Esophagus squamous epithelium (tissue), 5 donors: ENCODE data around the gene MAD1L1. TPM values are rescaled to one million over a fixed set of nuclear protein-coding genes. Genes with fewer than 3 reads are reported as not detected.

Experiments
- DNase-seq: peaks from one replicate; lab custom pipeline; 2025; lab: John Stamatoyannopoulos, UW
- H3K27ac ChIP-seq, 4 donors: fragments of 200-600 bp; sonication (generic); one replicate each; pipeline ENCODE4 v1.5.1; 2016 to 2019; ENCODE audit warnings: mild to moderate bottlenecking in 1 of 4
- H3K27me3 ChIP-seq, 4 donors: fragments of 200-600 bp; sonication (generic); 1 replicate in 3 of 4; 2 replicates in 1 of 4; pipeline versions ENCODE4 v1.5.1 to v1.6.0; 2017 to 2021; ENCODE audit warnings: antibody characterized with exemption in 1 of 4
- H3K36me3 ChIP-seq, 3 donors: fragments of 200-600 bp; sonication (generic); one replicate each; pipeline ENCODE4 v1.5.1; 2016 to 2019
- H3K4me1 ChIP-seq, 3 donors: fragments of 200-600 bp; sonication (generic); one replicate each; pipeline ENCODE4 v1.5.1; 2017 to 2019
- H3K4me3 ChIP-seq, 4 donors: fragments of 200-600 bp; sonication (generic); 1 replicate in 3 of 4; 2 replicates in 1 of 4; pipeline ENCODE4 v1.5.1; 2016 to 2019; ENCODE audit warnings: mild to moderate bottlenecking in 2 of 4, moderate library complexity in 1 of 4
- H3K9me3 ChIP-seq, 3 donors: fragments of 200-600 bp; sonication (generic); one replicate each; pipeline ENCODE4 v1.5.1; 2016 to 2019
- CTCF ChIP-seq, 6 experiments: fragments of 450-650 bp in 4 of 6; fragments of 200-600 bp in 2 of 6; sonication (generic) in 2 of 6; IDR thresholded peaks; one replicate each; pipeline ENCODE4 v1.5.1; 2016 to 2019; ENCODE audit warnings: antibody characterized with exemption in 6 of 6, mild to moderate bottlenecking in 4 of 6, moderate library complexity in 4 of 6
- POLR2A ChIP-seq, 4 donors: fragments of 450-650 bp; IDR thresholded peaks; one replicate each; pipeline ENCODE4 v1.6.1; 2017; ENCODE audit warnings: antibody characterized with exemption in 4 of 4, mild to moderate bottlenecking in 4 of 4, moderate library complexity in 3 of 4
- WGBS, 2 donors: methylation state at CpG; one replicate each; pipeline ENCODE4 v1.1.5; 2018; 5-methylcytosine and 5-hydroxymethylcytosine counted together
- intact Hi-C: fragments of 100-400 bp; cut with DNase I; formaldehyde crosslinking; loops from one replicate; pipeline ENCODE4 v1.15.0; 2022
- total RNA-seq, 4 donors: library from RNA; depleted of rRNA; stranded (reverse); fragments of >200 nt; gene quantifications; one replicate each; pipeline ENCODE4 v1.1.0, GENCODE V29; 2016
- donor health status: DM: yes; HTN: yes; CAD: no.

Gene MAD1L1
- total RNA-seq, 4 donors from 2014 or later = 16.6 to 40.4 (median 30.2) TPM

- Histone ChIP-seq H3K4me3 (no peak overlapping the region), H3K4me1 (peaks cover 7 to 29% (median 7%) of the 10 kb centered on the region in 3 donors), H3K9me3 (no peaks in the 10 kb centered on the region), H3K27me3 (no peaks in the 10 kb centered on the region), H3K27ac (no peak overlapping the region), H3K36me3 (peaks cover 0 to 17% (median 0%) of the 10 kb centered on the region in 3 donors)
- no peak for DNase-seq
- 73 to 89% methylated on average over 25 to 27 of the region's 36 CpGs for WGBS, 2 donors
- peak; percentile 26 to 52 (median 34) for TF ChIP-seq CTCF (IDR thresholded peaks at IDR 0.05)
- no peak for TF ChIP-seq POLR2A (IDR thresholded peaks at IDR 0.05)
- intact Hi-C loops = loop anchor here (10.0 kb wide), 1 partner anchor 107 kb away; the partner anchor contains the start of gene EIF3B
These were observed 14.6 kb upstream of the MAD1L1 start for GRCh38 chr7:2247141-2247995.

GRCh38 chr7:2245883-2246675, 13.3 kb upstream of the MAD1L1 start:
- Histone ChIP-seq H3K4me3 (no peak overlapping the region), H3K27me3 (no peaks in the 10 kb centered on the region), H3K4me1 (peaks cover 11 to 36% (median 11%) of the 10 kb centered on the region in 3 donors), H3K9me3 (no peaks in the 10 kb centered on the region), H3K27ac (no peak overlapping the region), H3K36me3 (peaks cover 0 to 13% (median 0%) of the 10 kb centered on the region in 3 donors)
- WGBS, 2 donors = 57 to 82% methylated on average over 6 to 12 of the region's 22 CpGs
- no peak for TF ChIP-seq CTCF (IDR thresholded peaks at IDR 0.05)
- TF ChIP-seq POLR2A (IDR thresholded peaks at IDR 0.05) = no peak
- intact Hi-C loops = loop anchor here (10.0 kb wide), 1 partner anchor 109 kb away; the partner anchor contains the start of gene EIF3B
- no peak for DNase-seq

GRCh38 chr7:2244404-2244995, 11.8 kb upstream of the MAD1L1 start:
- H3K27me3 ChIP-seq = no peaks in the 10 kb centered on the region
- intact Hi-C loops = loop anchor here (10.0 kb wide), 1 partner anchor 110 kb away; the partner anchor contains the start of gene EIF3B
- no peak overlapping the region for H3K27ac ChIP-seq
- TF ChIP-seq POLR2A (IDR thresholded peaks at IDR 0.05) (no peak), CTCF (IDR thresholded peaks at IDR 0.05) (no peak)
- no peak for DNase-seq
- H3K4me3 ChIP-seq = no peak overlapping the region
- H3K4me1 ChIP-seq = peaks cover 14 to 44% (median 17%) of the 10 kb centered on the region in 3 donors
- 74 to 95% methylated on average over 12 to 15 of the region's 25 CpGs for WGBS, 2 donors
- no peaks in the 10 kb centered on the region for H3K9me3 ChIP-seq
- peaks cover 0 to 4% (median under 1%) of the 10 kb centered on the region in 3 donors for H3K36me3 ChIP-seq

- no peak overlapping the region for H3K27ac ChIP-seq
- peaks cover 5 to 14% (median 6%) of the 10 kb centered on the region in 3 donors for H3K36me3 ChIP-seq
- intact Hi-C loops = loop anchor here (10.0 kb wide), 1 partner anchor 111 kb away; the partner anchor contains the start of gene EIF3B
- H3K27me3 ChIP-seq = no peaks in the 10 kb centered on the region
- DNase-seq = no peak
- peaks cover 7 to 34% (median 17%) of the 10 kb centered on the region in 3 donors for H3K4me1 ChIP-seq
- TF ChIP-seq CTCF (IDR thresholded peaks at IDR 0.05) = no peak
- no peak for TF ChIP-seq POLR2A (IDR thresholded peaks at IDR 0.05)
- H3K4me3 ChIP-seq = no peak overlapping the region
- no peaks in the 10 kb centered on the region for H3K9me3 ChIP-seq
- WGBS, 2 donors = 57 to 76% methylated on average over 4 to 6 of the region's 12 CpGs
These were observed 10.7 kb upstream of the MAD1L1 start for GRCh38 chr7:2243458-2243857.
